T-helper 2 cell treated with Interferon-gamma antibody and Interleukin-4, amounts not matched to agents 100 ng/mL and 5 ng/mL, for 36 hours (primary cell): Measurements from ENCODE around the gene ABCG1. TPM values are rescaled to one million over a fixed set of nuclear protein-coding genes. Genes with fewer than 3 reads are reported as not detected.

ENCODE experiments used
- intact Hi-C: fragments of 100-400 bp; cut with micrococcal nuclease; formaldehyde crosslinking; loops from one replicate; pipeline ENCODE4 v1.15.1; 2023
- total RNA-seq: library from RNA; stranded (reverse); gene quantifications from 2 replicates; pipeline ENCODE4 v1.2.3, GENCODE V29; 2022

Gene ABCG1
- total RNA-seq, 1 donor from 2014 or later, result 11.3 TPM

GRCh38 chr21:42248241-42248640 lies 29.3 kb downstream of the ABCG1 start:
- intact Hi-C loops, result no loop called here

DNA sequence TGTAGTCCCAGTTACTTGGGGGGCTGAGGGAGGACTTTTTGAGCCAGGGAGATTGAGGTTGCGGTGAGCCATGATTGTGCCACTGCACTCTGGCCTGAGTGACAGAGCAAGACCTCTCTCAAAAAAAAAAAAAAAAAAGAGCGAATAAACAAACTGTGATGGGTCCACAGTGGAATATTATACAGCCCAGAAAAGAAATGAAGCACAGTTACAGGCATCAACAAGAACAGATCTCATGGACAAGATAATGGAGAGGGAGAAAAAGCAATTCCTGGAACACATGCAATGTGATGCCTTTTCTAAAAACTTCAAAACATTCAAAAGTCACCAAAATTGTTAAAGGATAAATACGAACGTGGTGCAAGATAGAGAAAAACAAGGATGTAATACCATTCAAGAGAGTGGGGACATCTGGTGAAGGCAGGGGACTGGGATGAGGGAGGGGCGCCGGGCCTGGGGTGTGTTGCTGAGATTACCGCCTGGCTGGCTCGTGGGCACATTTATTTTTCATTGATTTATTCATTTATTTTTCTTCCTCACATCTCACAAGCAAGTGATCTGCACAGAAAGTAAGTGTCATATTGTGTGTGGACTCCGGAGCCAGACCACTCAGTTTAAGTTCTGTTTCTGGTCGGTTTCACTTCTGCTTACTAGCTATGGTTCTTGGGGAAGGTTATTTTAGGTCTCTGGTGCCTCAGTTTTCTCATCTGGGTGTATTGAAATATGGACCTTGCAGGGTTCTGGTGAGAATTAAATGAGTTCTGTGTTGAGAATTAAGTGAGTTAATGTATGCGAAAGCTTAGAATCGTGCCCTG lies 30.1 kb downstream of the ABCG1 start:
- intact Hi-C loops, result no loop called here

DNA sequence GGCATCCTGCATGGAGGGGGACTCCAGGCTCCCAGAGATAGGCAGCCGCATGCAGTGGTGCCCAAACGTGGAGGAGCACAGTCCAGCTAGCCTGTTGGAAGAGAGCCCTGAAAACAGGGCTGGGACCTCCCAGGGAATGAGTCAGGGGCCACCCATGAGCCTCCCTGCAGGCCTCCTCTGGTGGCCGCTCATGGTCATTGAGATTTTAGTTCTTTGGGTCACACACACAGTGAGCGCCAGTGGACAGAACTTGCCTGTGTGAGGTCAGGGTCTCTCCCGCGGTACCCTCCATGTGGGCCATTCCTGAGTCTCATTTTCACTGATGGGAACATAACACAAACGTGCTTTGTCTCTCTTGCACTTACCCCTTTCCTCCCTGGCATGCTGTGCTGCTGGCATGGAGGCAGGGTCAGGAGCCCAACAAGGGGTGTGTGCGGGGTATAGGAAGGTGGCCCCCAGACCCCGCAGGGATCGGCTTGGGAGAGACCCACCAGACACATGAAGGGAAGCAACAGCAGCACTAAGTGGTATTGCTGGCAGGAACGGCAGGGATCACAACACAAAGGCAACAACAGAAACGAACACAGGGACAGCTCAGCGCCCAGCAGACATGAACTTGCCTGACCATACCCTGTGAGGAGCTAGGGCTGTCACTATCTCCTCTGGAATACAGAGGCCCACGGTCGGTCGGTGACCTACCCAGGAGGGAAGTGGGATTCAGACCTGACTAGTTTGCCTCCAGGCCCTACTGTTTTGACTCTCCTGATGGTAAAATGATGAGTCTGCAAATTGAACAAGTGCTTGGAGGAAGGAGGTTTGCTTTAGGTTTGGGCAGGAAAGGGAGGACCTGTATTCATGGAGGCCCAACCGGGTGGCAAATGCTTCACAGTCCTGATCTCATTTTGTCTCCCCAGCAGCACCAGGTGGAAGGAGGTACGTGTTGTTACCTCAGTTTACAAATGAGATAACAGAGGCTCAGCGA lies 31.8 kb downstream of the ABCG1 start:
- intact Hi-C loops, result no loop called here

- intact Hi-C loops, result no loop called here
These were observed 32.8 kb downstream of the ABCG1 start for GRCh38 chr21:42251654-42252324.

GRCh38 chr21:42252325-42252654 lies 33.4 kb downstream of the ABCG1 start:
- intact Hi-C loops, result no loop called here

- intact Hi-C loops, result no loop called here
These were observed 33.9 kb downstream of the ABCG1 start for GRCh38 chr21:42252778-42253340.

DNA sequence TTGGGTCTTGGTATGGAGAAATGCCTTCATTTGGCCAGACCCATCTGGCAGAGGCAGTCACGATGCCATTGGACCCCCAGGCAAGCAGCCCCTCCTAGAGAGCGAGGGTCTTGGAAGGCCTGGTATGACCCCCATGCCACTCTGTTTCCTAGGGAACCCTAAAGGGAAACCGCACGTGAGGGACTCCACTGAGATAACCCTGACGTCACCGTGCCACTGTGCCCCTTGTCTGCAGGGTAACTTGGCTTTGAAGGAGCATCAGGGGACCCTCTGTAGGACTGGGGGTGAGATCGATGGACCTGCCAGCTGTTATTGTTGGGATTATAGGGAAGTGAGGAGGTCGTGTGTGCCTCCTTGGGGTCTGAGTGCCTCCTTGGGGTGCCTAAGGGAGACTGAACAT lies 34.5 kb downstream of the ABCG1 start:
- intact Hi-C loops, result no loop called here

GRCh38 chr21:42254083-42254482 lies 35.1 kb downstream of the ABCG1 start:
- intact Hi-C loops, result no loop called here

DNA sequence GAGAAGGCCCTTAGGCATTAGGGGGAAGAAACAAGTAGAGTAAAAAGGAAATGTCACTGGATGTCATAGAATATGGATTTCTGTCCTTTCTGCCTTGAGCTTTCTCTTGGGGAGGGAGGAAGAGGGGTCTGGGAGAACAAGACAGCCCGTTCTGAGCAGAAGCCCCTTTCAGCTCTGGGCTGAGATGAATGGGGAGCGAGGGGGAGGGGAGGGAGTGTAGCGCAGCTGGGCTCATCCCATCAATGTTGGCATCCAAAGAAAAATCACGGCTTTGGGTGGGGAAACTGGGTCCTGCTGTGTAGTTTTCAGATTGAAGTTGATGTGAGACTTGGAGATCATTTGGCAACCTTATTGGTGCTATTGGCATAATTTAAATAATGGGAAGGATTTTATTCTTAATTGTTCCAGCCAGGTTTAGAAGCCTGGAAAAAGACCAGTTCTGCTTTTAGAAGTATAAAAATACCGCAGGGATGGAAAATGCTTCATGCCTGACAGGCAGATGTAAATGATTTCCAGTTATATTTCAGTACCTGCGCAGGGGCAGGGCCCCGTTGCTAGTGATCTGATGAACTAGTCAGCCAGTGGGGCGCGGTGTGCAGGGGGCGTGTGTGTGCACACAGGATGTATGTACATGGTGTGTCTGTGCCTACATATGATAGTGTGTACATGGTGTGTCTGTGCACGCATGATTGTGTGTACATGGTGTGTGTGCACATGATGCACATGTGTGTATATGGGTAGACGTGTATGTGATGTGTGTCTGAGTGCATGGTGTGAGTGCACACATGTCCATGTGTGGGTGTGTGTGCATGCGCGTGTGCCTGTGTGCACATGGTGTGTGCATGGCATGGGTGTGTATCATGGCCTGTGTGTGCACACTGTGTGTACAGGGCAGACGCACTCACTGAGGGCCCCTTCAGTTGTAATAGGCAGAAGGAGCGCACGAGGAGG lies 36.0 kb downstream of the ABCG1 start:
- intact Hi-C loops, result loop anchor here (5.0 kb wide), 1 partner anchor 33 kb away; no protein-coding TSS in a partner anchor

DNA sequence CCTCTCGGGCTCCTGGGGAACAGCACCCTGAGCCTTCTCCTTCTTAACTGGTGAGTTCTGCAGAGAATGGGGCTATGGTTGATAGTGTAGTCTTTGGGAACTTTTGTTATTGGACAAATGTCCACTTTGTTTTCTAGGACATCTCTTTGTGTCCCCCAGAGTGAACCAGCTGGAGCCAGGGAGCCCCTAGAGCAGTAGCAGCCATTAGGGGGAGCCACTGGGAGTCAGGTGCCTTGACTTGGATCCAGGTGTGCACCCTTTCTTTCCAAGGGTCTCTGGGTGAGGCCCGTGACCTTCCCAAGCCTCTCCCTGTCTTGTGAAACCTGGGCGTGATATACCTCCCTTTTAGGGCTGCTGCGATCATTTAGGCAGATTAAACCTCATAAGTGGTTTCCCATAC lies 36.9 kb downstream of the ABCG1 start:
- intact Hi-C loops, result loop anchor here (5.0 kb wide), 1 partner anchor 34 kb away; no protein-coding TSS in a partner anchor

GRCh38 chr21:42256316-42256715 lies 37.4 kb downstream of the ABCG1 start:
- intact Hi-C loops, result loop anchor here (5.0 kb wide), 1 partner anchor 34 kb away; no protein-coding TSS in a partner anchor

GRCh38 chr21:42257091-42257765 lies 38.3 kb downstream of the ABCG1 start:
- intact Hi-C loops, result loop anchor here (5.0 kb wide), 1 partner anchor 35 kb away; no protein-coding TSS in a partner anchor

DNA sequence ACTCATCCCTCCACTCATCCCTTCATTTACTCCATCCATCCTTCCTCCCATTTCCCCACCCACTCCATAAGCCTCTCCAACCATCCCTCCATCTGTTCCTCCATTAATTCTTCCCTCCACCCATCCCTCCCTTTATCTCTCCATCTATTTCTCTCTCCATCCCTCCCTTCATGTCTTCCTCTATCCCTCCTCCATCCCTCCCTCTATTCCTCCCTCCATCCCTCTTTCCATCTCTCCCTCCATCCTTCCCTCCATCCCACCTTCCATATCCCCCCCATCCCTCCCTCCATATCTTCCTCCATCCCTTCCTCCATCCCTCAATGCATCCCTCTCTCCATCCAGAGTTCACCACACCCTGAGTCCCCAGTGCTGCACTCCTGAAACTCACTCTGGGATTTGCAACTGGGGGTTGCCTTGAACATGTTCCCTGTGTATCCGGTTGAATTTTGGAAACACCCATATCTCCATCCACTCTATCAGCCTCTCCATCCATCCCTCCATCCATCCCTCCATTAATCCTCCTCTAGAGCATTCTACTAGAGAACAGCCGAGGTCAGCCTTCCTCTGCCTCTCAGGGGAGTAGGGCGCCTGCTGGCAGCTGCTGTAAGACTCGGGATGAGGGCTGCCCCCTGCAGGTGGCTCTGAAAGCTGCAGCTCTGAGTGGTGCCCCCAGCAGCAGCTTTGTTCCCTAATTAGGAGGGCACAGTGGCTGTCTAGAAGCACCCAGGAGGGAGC lies 39.4 kb downstream of the ABCG1 start:
- intact Hi-C loops, result loop anchor here (1.0 to 5.0 kb wide), 4 partner anchors 36 to 113 kb away; no protein-coding TSS in a partner anchor

DNA sequence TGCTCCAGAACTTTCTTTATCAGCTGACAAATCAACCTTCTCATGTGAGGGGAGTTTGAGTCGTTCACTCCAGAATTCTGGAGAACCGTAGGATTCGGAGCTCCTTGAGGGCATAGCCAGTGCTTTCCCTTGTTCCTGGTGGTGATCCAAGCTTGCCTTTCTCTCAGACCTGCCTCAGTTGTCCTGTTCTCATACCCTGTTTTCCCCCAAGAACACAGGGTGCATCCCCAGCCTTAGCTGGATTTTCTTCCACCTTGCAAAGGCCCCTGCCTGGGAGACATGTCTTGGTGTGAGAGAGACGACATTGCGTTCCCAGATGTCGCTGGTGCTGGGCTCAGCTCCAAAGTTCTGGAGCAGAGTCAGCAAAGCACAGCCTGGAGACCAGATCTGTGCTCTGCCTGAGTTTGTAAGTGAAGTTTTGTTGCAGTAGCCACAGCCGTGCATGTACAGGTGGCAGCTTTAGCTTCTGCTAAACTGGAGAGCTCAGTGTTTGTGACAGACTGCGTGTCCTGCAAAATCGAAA lies 40.0 kb downstream of the ABCG1 start:
- intact Hi-C loops, result loop anchor here (1.0 to 5.0 kb wide), 4 partner anchors 37 to 114 kb away; no protein-coding TSS in a partner anchor

DNA sequence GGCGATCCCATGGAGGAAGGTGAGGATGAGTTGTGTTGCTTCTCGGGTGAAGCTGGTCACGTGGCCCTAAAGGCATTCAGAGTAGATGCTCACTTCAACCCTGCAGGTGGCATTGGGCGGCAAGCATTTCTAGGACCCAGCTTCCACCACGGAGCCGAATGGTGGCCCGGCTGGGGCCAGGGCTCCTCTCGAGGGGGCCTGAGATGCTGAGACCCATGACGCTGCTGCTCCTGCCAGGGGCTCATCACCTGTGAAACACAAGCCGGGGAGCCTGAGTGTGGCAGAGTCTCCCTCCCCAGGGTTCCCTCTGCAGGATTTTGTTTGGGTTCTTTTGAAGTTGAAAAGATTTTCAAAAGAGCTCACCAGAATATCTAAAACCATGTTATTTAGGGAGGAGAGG lies 41.2 kb downstream of the ABCG1 start:
- intact Hi-C loops, result no loop called here

GRCh38 chr21:42261829-42262200 lies 42.9 kb downstream of the ABCG1 start:
- intact Hi-C loops, result no loop called here

DNA sequence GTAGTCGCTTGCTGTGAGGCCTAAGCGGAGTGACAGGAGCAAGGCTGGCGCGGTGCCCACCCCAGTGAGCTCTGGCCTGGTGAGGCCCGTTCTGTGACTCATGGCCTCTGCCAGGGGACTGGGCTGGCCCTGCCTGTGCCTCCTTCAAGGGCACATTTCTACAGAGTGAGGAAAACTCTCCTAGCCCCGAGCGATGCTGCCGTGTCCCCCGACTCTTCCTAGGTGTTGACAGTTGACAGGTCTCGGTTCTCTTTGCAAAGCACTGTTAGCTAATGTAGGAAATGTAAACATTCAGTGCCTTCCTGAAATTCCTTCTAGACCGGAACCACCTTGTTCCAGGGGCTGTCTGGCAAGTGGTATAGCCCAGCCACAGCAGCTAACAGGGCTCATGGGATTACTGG lies 43.9 kb downstream of the ABCG1 start:
- intact Hi-C loops, result no loop called here

GRCh38 chr21:42263591-42264131 lies 44.7 kb downstream of the ABCG1 start:
- intact Hi-C loops, result no loop called here
